ENCODE results near the gene ASCL2.

GRCh38 chr11:2221591-2221990 is 48.8 kb downstream of the ASCL2 start:
- TF ChIP-seq CTCF (conservative IDR thresholded peaks at IDR 0.05; ENCODE audit: low read depth, low read length) (no peak), FOS (IDR thresholded peaks at IDR 0.05; ENCODE audit: low read depth, low read length) (no peak), POLR2A (IDR thresholded peaks at IDR 0.05; ENCODE audit: low read depth, low read length) (no peak), RFX5 (IDR thresholded peaks at IDR 0.05; ENCODE audit: low read depth, low read length) (no peak), RAD21 (IDR thresholded peaks at IDR 0.05; ENCODE audit: low read length) (no peak), CEBPB (IDR thresholded peaks at IDR 0.05; ENCODE audit: low read depth, low read length) (no peak), MAZ (IDR thresholded peaks at IDR 0.05; ENCODE audit: borderline replicate concordance, low read depth, low read length) (no peak), RCOR1 (IDR thresholded peaks at IDR 0.05; ENCODE audit: insufficient replicate concordance, low read length) (no peak), NFE2L2 (IDR thresholded peaks at IDR 0.05; ENCODE audit: low read depth, low read length) (no peak)
- TF ChIP-seq, protein P1, sequence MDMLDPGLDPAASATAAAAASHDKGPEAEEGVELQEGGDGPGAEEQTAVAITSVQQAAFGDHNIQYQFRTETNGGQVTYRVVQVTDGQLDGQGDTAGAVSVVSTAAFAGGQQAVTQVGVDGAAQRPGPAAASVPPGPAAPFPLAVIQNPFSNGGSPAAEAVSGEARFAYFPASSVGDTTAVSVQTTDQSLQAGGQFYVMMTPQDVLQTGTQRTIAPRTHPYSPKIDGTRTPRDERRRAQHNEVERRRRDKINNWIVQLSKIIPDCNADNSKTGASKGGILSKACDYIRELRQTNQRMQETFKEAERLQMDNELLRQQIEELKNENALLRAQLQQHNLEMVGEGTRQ (IDR thresholded peaks at IDR 0.05; ENCODE audit: low read depth, low read length) = no peak

All from IMR-90 (cell line).